Measurements from ENCODE around the gene STPG1.

DNA sequence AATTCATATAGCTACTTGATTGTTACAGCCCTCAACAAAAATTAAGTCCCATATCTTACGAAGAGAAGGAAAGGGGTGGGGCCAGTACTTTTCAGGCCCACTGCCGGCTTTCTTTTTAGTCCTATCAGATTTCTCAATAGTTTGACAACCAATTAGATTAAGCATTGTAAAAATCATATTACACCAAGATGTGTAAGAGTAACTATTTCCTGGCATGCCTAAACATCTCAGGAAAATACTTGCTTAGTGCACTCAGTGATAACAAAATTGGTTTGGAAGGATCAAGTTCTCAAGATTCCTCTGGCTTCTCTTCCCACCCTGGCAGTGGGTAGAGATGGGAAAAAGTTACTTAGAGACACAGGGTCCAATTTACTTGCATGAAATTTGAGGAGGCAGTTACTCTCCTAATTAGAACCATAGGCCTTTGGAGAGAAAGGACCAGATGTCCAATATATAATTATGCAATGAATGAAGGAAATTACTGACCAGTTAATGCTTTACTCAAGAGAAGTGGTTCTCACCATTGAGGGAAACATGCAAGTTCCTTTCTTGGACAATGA lies 30.1 kb downstream of the STPG1 start:
- TF ChIP-seq POLR2A (IDR thresholded peaks at IDR 0.05; ENCODE audit: low read depth, low read length), result no peak
- TF ChIP-seq POLR2AphosphoS5 (IDR thresholded peaks at IDR 0.05; ENCODE audit: low read depth, low read length), result no peak
- no peak for TF ChIP-seq TAF1 (IDR thresholded peaks at IDR 0.05; ENCODE audit: borderline replicate concordance, low read depth, low read length)
